SK-N-MC (cell line): ENCODE measurements around the gene AFF2.

Source experiments
- EZH2 ChIP-seq: fragments of 200-600 bp; sonication (generic); IDR thresholded peaks from one replicate; pipeline ENCODE4 v1.6.1; 2017; ENCODE audit warnings: antibody characterized with exemption
- POLR2AphosphoS5 ChIP-seq: IDR thresholded peaks from 2 replicates; pipeline ENCODE4 v1.6.1; 2012; ENCODE audit warnings: mild to moderate bottlenecking, low read depth, low read length, borderline replicate concordance

DNA sequence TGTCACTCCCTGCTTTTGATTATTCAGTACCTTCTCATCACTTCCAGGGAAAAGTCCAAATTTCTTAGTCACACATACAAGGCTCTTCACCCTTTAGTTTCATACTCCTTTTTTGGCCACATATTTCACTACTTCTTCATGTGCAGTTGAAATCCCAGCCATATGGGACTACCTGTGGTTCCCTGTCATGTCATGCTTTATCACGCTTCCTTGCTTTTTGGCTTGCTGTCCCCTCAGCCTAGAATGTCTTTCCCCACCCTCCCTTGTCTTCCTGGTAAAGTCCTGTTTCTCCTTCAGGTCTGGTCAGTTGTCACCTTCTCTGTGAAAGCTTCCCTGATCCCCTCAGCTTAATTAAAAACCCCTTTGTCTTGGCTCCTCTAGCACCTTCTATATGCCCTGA lies 163.8 kb downstream of the AFF2 start:
- no peak for TF ChIP-seq POLR2AphosphoS5
- no peak for TF ChIP-seq EZH2
